H9 (cell line): ENCODE data around the gene SLC4A3. TPM values are rescaled to one million over a fixed set of nuclear protein-coding genes. Genes with fewer than 3 reads are reported as not detected.

Experiments used
- DNase-seq: peaks from one replicate; pipeline ENCODE4 v3.0.0-alpha.2; 2017
- H2AFZ ChIP-seq: one replicate; pipeline ENCODE4 v1.6.1; 2013; ENCODE audit warnings: mild to moderate bottlenecking, low read length, control low read depth, moderate library complexity
- H2AK5ac ChIP-seq: 2 replicates; pipeline ENCODE4 v1.6.1; 2013; ENCODE audit warnings: low read length, control low read depth, mixed read lengths; ENCODE audit not compliant: insufficient read length
- H2BK120ac ChIP-seq: one replicate; pipeline ENCODE4 v1.6.1; 2013; ENCODE audit warnings: low read depth, mild to moderate bottlenecking, low read length, control low read depth, inconsistent platforms; ENCODE audit not compliant: poor library complexity, severe bottlenecking
- H2BK12ac ChIP-seq: 2 replicates; pipeline ENCODE4 v1.6.1; 2013; ENCODE audit warnings: low read length, control low read depth, mixed read lengths, low read depth; ENCODE audit not compliant: insufficient read length
- H2BK15ac ChIP-seq: 2 replicates; pipeline ENCODE4 v1.6.1; 2013; ENCODE audit warnings: low read depth, low read length, control low read depth
- H2BK20ac ChIP-seq: one replicate; pipeline ENCODE4 v1.6.1; 2013; ENCODE audit warnings: low read depth, mild to moderate bottlenecking, low read length, control low read depth, inconsistent platforms; ENCODE audit not compliant: poor library complexity, severe bottlenecking
- H2BK5ac ChIP-seq: 2 replicates; pipeline ENCODE4 v1.6.1; 2013; ENCODE audit warnings: low read length, control low read depth, mixed read lengths; ENCODE audit not compliant: insufficient read length
- H3K14ac ChIP-seq: 2 replicates; pipeline ENCODE4 v1.6.1; 2013; ENCODE audit warnings: low read length, control low read depth; ENCODE audit not compliant: insufficient read depth
- H3K18ac ChIP-seq: 2 replicates; pipeline ENCODE4 v1.6.1; 2013; ENCODE audit warnings: low read depth, mild to moderate bottlenecking, mixed read lengths, low read length, control low read depth; ENCODE audit not compliant: insufficient read length
- H3K23ac ChIP-seq: 2 replicates; pipeline ENCODE4 v1.6.1; 2013; ENCODE audit warnings: low read length, control low read depth, mixed read lengths, low read depth; ENCODE audit not compliant: insufficient read length
- H3K23me2 ChIP-seq: 2 replicates; pipeline ENCODE4 v1.6.1; 2013; ENCODE audit warnings: low read depth, mild to moderate bottlenecking, mixed read lengths, low read length, control low read depth; ENCODE audit not compliant: insufficient read length, poor library complexity, severe bottlenecking
- H3K27ac ChIP-seq: 2 replicates; pipeline ENCODE4 v1.5.1; 2013; ENCODE audit warnings: low read length, control low read depth, mixed read lengths, low read depth; ENCODE audit not compliant: insufficient read length
- H3K27me3 ChIP-seq: 2 replicates; pipeline ENCODE4 v1.6.1; 2013; ENCODE audit warnings: low read length, control low read depth, inconsistent platforms; ENCODE audit not compliant: insufficient read depth
- H3K4ac ChIP-seq: 2 replicates; pipeline ENCODE4 v1.6.1; 2013; ENCODE audit warnings: low read depth, mild to moderate bottlenecking, control low read depth, inconsistent platforms, low read length, moderate library complexity
- H3K4me1 ChIP-seq: 2 replicates; pipeline ENCODE4 v1.6.1; 2013; ENCODE audit warnings: low read length, control low read depth, inconsistent platforms; ENCODE audit not compliant: insufficient read depth
- H3K4me2 ChIP-seq: 2 replicates; pipeline ENCODE4 v1.6.1; 2013; ENCODE audit warnings: low read length, control low read depth, mixed read lengths; ENCODE audit not compliant: insufficient read length, insufficient read depth
- H3K56ac ChIP-seq: 2 replicates; pipeline ENCODE4 v1.6.1; 2013; ENCODE audit warnings: low read depth, mild to moderate bottlenecking, mixed read lengths, low read length, control low read depth; ENCODE audit not compliant: insufficient read length
- H3K79me1 ChIP-seq: 2 replicates; pipeline ENCODE4 v1.6.1; 2013; ENCODE audit warnings: low read depth, mild to moderate bottlenecking, moderate library complexity, low read length, control low read depth, inconsistent platforms; ENCODE audit not compliant: insufficient read depth, poor library complexity, severe bottlenecking
- H3K79me2 ChIP-seq: 2 replicates; pipeline ENCODE4 v1.6.1; 2013; ENCODE audit warnings: low read length, control low read depth, inconsistent platforms; ENCODE audit not compliant: insufficient read depth
- H3K9ac ChIP-seq: 2 replicates; pipeline ENCODE4 v1.6.1; 2013; ENCODE audit warnings: low read length, control low read depth, mixed read lengths; ENCODE audit not compliant: insufficient read length; ENCODE audit errors: extremely low read depth
- H3K9me3 ChIP-seq: one replicate; pipeline ENCODE4 v1.6.1; 2013; ENCODE audit warnings: low read depth, low read length, inconsistent platforms; ENCODE audit not compliant: control insufficient read depth
- H3T11ph ChIP-seq: one replicate; pipeline ENCODE4 v1.6.1; 2013; ENCODE audit warnings: mild to moderate bottlenecking, low read length, control low read depth, inconsistent platforms
- H4K20me1 ChIP-seq: one replicate; pipeline ENCODE4 v1.6.1; 2013; ENCODE audit not compliant: control insufficient read depth, insufficient read length, insufficient read depth
- H4K5ac ChIP-seq: 2 replicates; pipeline ENCODE4 v1.6.1; 2013; ENCODE audit warnings: low read depth, mild to moderate bottlenecking, mixed read lengths, low read length, control low read depth; ENCODE audit not compliant: insufficient read length
- H4K8ac ChIP-seq: replicated peaks from 2 replicates; pipeline ENCODE4 v1.6.1; 2013; ENCODE audit warnings: low read length, control low read depth, mixed read lengths, low read depth; ENCODE audit not compliant: insufficient read length
- H4K91ac ChIP-seq: 2 replicates; pipeline ENCODE4 v1.6.1; 2013; ENCODE audit warnings: low read depth, mild to moderate bottlenecking, moderate library complexity, mixed read lengths, low read length, control low read depth; ENCODE audit not compliant: insufficient read length
- H3K27ac Mint-ChIP-seq, 3 experiments: 2 replicates in 2 of 3; 3 replicates in 1 of 3; pipeline ENCODE4 v1.8.0; 2020 to 2021; ENCODE audit warnings: mixed read lengths in 3 of 3, mild to moderate bottlenecking in 1 of 3, moderate library complexity in 1 of 3
- H3K27me3 Mint-ChIP-seq: 2 replicates; pipeline ENCODE4 v1.8.0; 2021; ENCODE audit warnings: low read depth, mild to moderate bottlenecking, moderate library complexity, mixed read lengths
- H3K36me3 Mint-ChIP-seq, 3 experiments: 2 replicates in 2 of 3; 3 replicates in 1 of 3; pipeline ENCODE4 v1.8.0; 2020 to 2021; ENCODE audit warnings: low read depth in 3 of 3, mixed read lengths in 3 of 3; ENCODE audit not compliant: insufficient read depth in 1 of 3
- H3K4me1 Mint-ChIP-seq, 2 experiments: 2 replicates each; pipeline ENCODE4 v1.8.0; 2020; ENCODE audit warnings: mixed read lengths in 2 of 2
- H3K4me3 Mint-ChIP-seq, 2 experiments: 2 replicates in 1 of 2; 3 replicates in 1 of 2; pipeline ENCODE4 v1.8.0; 2020 to 2021; ENCODE audit warnings: mild to moderate bottlenecking in 2 of 2, mixed read lengths in 2 of 2, moderate library complexity in 1 of 2
- H3K9me3 Mint-ChIP-seq, 2 experiments: 2 replicates in 1 of 2; 3 replicates in 1 of 2; pipeline ENCODE4 v1.8.0; 2020; ENCODE audit warnings: mild to moderate bottlenecking in 2 of 2, mixed read lengths in 2 of 2, moderate library complexity in 1 of 2
- CTCF ChIP-seq: fragments of 200-600 bp; sonication (generic); conservative IDR thresholded peaks from 3 replicates; pipeline ENCODE4 v1.8.0; 2021; ENCODE audit warnings: antibody characterized with exemption, mild to moderate bottlenecking
- WGBS: extraction: QIAGEN DNeasy Blood & Tissue Kit; methylation state at CpG from one replicate; pipeline ENCODE4 v1.1.7; 2013; ENCODE audit warnings: missing lambda C conversion rate, low lambda C conversion rate, mixed read lengths; ENCODE audit not compliant: insufficient read length; ENCODE audit errors: extremely low coverage; 5-methylcytosine and 5-hydroxymethylcytosine counted together
- total RNA-seq: library from RNA; stranded (reverse); gene quantifications from 2 replicates; pipeline ENCODE4 v1.2.1, GENCODE V29; 2021

Gene SLC4A3
- total RNA-seq, 1 experiment from 2014 or later, result 11.1 TPM

DNA sequence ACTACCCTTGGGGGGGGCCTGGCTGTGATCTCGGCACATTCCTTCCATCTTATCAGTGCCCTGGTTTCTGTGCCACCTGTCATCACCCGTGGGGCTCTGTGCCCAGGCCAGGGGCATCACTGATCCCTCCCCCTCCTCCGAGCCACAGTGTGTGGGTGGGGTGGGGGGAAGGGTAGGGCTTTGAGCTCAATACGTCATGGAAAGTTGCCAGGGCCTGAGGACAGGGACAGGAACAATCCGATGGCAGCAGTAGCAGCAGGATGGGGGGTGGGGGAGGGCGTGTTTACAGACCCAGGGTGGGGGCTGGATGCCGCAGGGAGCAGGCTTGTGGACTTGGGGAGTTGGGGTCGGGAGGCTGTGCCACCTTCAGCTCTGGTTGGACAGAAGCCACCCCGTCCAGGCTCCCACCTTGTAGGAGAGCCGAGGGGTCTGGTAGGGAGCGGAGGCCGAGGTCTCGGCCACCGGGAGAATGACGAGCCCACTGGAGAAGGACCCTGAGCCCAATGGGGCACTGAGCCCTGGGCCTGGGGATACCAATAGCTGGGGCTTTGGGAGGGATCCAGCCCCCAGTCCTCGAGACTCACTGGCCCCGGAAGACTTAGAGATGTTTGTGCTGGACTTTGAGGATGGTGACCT is 3.5 kb downstream of the SLC4A3 start:
- no peak for TF ChIP-seq CTCF
- no peak overlapping the region for H3K27ac ChIP-seq

More for the DNA sequence above, 3.5 kb downstream of the SLC4A3 start:
- Histone ChIP-seq H3K79me1 (no peaks in the 10 kb centered on the region), H2AFZ (no peak overlapping the region), H4K8ac (no peak overlapping the region), H3K9me3 (no peaks in the 10 kb centered on the region), H3K23ac (no peak overlapping the region), H3K79me2 (no peaks in the 10 kb centered on the region), H2BK5ac (no peak overlapping the region), H2BK120ac (no peak overlapping the region), H3K18ac (no peak overlapping the region), H3K14ac (no peak overlapping the region), H3K4me1 (0 out of 2 replicates have a peak, but pooled peaks cover 3% of the 10 kb centered on the region), H4K91ac (no peak overlapping the region), H3K4ac (no peak overlapping the region), H3K9ac (no peak overlapping the region), H2BK12ac (no peak overlapping the region), H2BK20ac (no peak overlapping the region), H3K23me2 (no peaks in the 10 kb centered on the region), H3K56ac (no peak overlapping the region), H3T11ph (no peak overlapping the region), H4K5ac (no peak overlapping the region), H3K27me3 (no peaks in the 10 kb centered on the region), H3K4me2 (no peak overlapping the region), H2AK5ac (no peak overlapping the region), H2BK15ac (no peak overlapping the region), H4K20me1 (no peaks in the 10 kb centered on the region)
- Mint-ChIP-seq H3K27me3 (peaks cover 9% of the 10 kb centered on the region), H3K9me3 (no peaks in the 10 kb centered on the region; a peak in 1 of 5 replicates), H3K36me3 (peaks cover 0 to 12% (median 8%) of the 10 kb centered on the region in 3 experiments; a peak in 5 of 7 replicates), H3K27ac (peak overlapping the region in 1 of 3 experiments; percentile 55; a peak in 3 of 7 replicates), H3K4me3 (no peak overlapping the region), H3K4me1 (peaks cover 6 to 17% of the 10 kb centered on the region in 2 experiments)
- DNase-seq, result no peak
- WGBS, result no CpG with 5 or more reads among the region's 17 CpGs
